ENCODE data around the gene MS4A18.

Gene MS4A18

GRCh38 chr11:60769273-60769672 is 44.8 kb downstream of the MS4A18 start:
- DNase-seq, result no peak

- no peak for DNase-seq
These were observed 45.3 kb downstream of the MS4A18 start for GRCh38 chr11:60769811-60770210.

GRCh38 chr11:60771146-60771545 is 46.6 kb downstream of the MS4A18 start:
- no peak for DNase-seq

- DNase-seq, result no peak
These were observed 47.5 kb downstream of the MS4A18 start for GRCh38 chr11:60771879-60772525.

GRCh38 chr11:60772666-60773065 is 48.1 kb downstream of the MS4A18 start:
- no peak for DNase-seq

GRCh38 chr11:60774726-60775125 is 50.2 kb downstream of the MS4A18 start:
- DNase-seq, result no peak

GRCh38 chr11:60775420-60775961 is 51.0 kb downstream of the MS4A18 start:
- DNase-seq, result peak; percentile 89

GRCh38 chr11:60776167-60776566 is 51.6 kb downstream of the MS4A18 start:
- no peak for DNase-seq

GRCh38 chr11:60777106-60777505 is 52.6 kb downstream of the MS4A18 start:
- no peak for DNase-seq

- no peak for DNase-seq
These were observed 53.1 kb downstream of the MS4A18 start for GRCh38 chr11:60777572-60777971.

GRCh38 chr11:60780065-60780464 is 55.5 kb downstream of the MS4A18 start:
- DNase-seq, result no peak

- DNase-seq, result no peak
These were observed 56.3 kb downstream of the MS4A18 start for GRCh38 chr11:60780774-60781173.

GRCh38 chr11:60781286-60781980 is 56.9 kb downstream of the MS4A18 start:
- no peak for DNase-seq

GRCh38 chr11:60781981-60782316 is 57.4 kb downstream of the MS4A18 start:
- DNase-seq, result no peak

- no peak for DNase-seq
These were observed 58.0 kb downstream of the MS4A18 start for GRCh38 chr11:60782393-60783140.

- no peak for DNase-seq
These were observed 58.6 kb downstream of the MS4A18 start for GRCh38 chr11:60783141-60783484.

- DNase-seq, result no peak
These were observed 59.4 kb downstream of the MS4A18 start for GRCh38 chr11:60783911-60784310.

GRCh38 chr11:60785136-60785535 is 60.6 kb downstream of the MS4A18 start, which contains the start of gene MS4A10:
Gene MS4A10 (plus strand): TSS chr11:60785333. CDS start chr11:60790336, 5,003 bp downstream.
- DNase-seq, result no peak

GRCh38 chr11:60785806-60786361 is 61.4 kb downstream of the MS4A18 start:
- peak; percentile 45 for DNase-seq

GRCh38 chr11:60786811-60787567 is 62.5 kb downstream of the MS4A18 start:
- DNase-seq, result peak; percentile 29

- peak; percentile 89 for DNase-seq
These were observed 64.0 kb downstream of the MS4A18 start for GRCh38 chr11:60788401-60789125.

- DNase-seq, result no peak
These were observed 66.2 kb downstream of the MS4A18 start for GRCh38 chr11:60790726-60791125.
